ENCODE results near the gene CUBN.
"Not testable (repeated sequence)": the region's sequence is repeated elsewhere in the genome, so short reads cannot be mapped to it uniquely, and the experiment has no call there.

The CUBN gene

DNA sequence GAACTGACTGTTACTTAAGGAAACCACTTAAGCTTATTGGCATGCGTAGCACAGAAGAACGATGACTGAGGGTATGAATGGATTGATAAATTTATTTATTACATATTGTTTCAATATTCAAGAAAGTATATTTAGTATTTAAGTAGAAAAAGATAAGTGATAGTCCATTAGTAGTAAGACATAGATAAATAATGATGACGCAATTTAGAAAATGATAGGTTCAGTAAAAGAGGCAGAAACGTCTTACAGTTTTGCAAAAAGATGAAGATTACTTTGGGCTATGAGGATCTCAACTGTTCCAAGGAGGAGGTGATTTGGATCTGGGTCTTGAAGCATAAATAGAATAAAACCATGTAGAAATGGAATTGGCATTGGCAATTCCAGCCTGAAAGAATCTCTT lies 275.8 kb downstream of the CUBN start:
- no peak for ATAC-seq

DNA sequence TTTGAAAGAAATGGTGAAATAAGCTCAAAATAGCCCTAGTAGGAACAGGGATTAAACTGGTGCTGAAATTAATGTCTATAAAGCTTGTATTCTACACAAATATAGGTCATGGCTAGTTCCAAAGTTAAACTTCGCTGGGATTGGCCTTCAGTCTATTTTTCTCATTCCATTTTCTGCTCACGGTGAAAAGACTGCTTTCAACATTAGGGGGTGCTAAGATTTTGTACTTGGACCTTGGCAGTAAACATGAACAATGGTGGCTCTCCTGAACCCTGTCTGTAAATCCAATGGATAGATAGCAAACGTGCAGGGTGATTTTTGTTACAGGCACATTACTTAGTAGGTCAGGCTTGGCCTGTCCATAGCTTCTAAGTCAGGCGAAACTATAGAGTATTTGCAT lies 276.4 kb downstream of the CUBN start:
- no peak for ATAC-seq

DNA sequence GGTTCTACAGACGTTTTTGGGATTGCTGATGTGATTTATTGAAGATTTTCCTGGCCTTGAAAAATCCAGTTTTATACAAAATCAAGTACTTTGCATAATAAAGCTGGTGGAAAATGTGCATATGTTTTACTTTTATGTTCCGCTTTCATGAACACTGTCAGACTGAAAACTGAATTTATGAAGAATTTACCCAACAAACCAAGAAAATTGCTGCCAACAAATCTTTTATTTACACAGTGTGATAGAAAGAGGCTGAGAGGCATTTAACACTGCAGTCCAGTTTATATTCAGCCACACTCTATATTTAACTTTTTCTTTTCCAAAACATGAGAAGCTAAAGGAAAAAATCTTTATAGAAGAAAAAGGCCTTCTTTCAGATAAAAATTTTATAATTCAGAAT lies 277.0 kb downstream of the CUBN start:
- ATAC-seq = no peak

DNA sequence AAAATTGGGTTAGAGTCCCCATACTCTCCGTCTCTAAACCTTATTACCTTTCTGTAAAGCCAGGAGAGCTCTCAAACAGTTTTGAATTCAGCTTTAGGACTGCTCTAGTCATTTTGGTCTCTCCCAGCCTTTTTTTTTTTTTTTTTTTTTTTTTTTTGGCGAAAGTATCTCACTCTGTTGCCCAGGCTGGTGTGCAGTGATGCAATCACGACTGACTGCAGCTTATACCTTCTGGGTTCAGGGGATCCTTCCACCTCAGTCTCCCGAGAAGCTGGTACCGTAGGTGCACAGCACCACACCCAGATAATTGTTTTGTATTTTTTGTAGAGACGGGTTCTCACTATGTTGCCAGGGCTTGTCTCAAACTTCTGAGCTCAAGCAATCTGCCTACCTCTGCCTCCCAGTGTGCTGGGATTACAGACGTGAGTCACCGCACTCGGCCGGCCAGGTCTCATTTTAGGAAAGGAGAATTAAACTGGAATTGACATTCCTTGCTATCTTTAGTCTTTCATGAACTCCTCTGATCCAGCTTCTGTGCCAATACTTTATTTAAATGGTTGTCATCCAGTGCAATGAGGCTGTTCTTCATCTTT lies 281.0 kb downstream of the CUBN start:
- ATAC-seq = no peak

DNA sequence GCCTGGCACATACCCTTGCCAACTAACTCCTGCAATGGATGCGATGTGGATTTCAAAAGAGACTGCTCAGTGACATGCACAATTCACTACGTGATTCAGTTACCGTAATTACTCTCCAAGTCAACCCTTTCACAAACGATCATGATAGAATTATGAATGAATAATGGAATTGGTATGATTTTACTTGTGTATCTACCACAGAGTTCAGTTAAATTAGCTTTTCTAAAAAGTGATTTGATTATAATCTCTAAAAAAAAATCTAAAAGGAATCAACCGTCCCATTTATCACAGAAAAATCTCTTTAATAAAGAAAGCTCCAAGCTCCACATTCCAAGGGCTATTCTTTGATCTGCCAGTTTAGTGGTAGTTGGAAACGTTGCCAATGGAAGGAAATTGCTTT lies 282.0 kb downstream of the CUBN start:
- no peak for ATAC-seq

DNA sequence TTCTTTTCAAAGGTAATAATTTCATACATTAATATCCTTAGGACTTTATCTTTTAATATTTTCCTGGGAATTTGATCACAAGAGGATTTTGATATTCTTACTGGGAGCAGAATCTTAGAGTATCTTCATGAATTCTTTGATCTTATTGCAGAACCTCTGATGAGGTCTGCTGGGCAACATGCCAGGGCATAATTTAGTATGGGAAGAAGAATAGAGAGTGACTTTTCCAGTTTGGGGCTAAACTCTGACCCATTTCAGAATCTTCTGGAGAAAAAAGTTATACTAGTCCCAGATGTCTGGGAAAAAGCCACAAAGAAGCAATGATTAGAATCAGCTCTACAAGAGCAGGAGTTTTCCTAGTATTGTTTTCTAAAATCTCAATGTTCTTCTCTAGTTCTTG lies 284.4 kb downstream of the CUBN start:
- no peak for ATAC-seq

DNA sequence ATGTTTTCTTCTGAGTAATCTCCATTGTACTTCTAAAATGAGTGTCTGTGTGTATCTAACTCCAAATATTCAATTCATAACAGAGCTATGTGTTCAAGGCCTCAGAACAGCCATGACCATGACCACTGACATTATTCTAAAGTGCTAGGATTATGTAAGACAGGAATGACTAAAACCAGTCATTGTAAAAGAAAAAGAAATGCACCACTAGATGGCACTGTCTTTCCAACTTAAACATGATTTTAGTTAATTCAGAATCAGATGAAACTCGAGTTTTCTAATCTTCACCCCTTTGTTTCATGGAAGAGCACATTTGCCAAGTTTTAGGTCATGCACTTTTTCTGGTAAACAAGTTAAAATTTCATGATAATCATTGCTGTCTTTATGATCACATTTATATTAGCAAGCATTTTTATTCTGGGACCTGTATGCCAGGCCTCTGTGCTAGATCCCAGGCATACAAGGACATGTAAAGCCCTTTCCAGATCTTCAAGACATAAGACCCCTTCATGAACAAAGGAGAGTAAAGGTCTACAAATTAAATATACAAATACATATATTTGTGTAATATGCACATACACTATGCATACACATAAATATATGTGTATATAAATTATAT lies 286.2 kb downstream of the CUBN start:
- peak; percentile 69 to 87 for ATAC-seq

DNA sequence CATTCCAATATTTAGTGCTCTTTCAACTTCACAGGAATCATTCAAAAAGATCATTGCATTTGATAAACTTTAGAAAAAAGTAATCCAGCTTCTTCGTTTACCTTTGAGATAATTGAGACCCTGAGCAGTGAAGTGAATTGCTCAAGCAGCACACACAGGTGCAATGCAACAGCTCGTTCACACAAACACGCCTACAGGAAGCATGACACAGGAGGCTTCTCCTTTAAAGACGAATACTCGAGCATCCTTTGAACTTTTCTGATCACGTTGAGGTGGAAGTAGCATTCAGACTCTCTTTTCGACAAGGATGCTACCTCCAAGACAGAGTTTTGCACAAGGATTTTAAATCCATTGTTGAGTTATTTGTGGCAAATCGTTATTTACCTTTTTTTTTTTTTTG lies 294.4 kb downstream of the CUBN start:
- peak; percentile 76 to 85 for ATAC-seq

DNA sequence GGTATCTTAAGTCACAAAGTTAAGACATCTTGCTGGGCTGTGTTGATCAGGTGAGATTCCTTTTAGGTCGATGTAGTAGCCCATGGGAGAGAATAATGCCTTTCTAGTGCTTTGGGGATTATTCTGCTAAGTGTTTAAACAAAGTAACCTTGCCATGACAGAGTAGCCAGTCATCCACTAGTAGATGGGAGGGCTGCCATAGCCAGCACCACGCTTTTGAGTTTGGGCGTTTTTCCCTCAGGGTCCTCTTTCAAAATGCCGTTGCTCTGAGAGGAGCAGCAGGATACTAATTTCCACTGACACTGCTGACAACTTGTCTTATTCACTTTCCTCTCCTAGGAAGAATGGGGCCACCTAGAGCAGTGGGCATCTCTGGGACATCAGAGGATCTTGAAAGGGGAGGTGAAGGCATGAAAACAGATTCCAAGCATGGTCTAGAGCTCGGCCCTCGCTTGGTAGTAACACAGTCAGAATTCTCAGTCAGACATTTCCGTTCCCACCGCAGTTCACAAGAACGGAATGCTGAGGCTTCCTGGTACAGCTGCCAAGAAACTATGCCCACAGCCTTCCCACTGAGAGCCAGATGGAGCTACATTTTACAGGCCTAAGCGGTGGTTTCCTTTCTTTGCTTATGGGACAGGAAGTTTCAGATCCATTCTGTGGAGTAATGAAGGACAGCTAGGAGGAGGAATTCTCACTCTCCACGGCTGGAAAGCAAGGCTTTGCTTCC lies 297.1 kb downstream of the CUBN start:
- ATAC-seq = no peak

DNA sequence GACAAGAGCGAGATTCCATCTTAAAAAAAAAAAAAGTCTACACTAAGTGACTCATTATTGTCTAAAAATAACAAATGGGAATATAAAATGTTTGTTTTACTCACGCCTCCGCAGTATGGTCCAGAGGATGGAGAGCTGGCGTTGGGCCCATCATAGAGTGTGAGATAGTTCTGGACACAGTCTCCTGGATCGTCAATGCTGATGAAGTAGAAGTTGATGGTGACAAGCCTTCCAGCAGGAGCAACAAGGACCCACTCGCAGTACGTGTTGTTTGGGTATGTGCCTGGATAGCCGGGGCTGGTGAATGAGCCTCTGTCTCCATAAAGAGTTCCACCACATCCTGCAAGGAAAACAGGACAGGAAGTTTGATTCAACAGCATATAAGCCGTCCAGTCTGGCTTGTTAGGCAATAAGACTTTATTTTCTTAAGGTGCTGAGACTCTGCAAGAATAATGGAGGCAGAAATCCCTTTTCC lies 300.9 kb downstream of the CUBN start:
- no peak for ATAC-seq

DNA sequence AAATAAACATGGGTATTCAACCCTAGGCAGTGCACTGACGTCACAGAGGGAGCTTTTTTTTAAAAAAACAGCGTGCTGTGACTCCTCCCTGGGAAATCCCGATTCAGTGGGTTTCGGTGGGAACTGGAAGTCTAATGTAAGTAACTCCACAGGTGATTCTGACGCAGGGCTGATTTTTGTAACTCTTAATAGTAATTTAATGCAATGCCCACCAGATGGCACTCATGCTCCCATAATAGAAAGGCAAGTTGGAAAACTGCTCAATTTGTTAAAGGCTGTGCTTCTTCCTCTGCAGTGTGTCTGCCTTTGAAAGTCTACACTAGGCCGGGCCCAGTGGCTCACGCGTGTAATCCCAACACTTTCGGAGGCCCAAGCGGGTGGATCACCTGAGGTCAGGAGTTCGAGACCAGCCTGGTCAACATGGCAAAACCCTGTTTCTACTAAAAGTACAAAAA lies 301.5 kb downstream of the CUBN start:
- peak; percentile 58 to 61 for ATAC-seq

DNA sequence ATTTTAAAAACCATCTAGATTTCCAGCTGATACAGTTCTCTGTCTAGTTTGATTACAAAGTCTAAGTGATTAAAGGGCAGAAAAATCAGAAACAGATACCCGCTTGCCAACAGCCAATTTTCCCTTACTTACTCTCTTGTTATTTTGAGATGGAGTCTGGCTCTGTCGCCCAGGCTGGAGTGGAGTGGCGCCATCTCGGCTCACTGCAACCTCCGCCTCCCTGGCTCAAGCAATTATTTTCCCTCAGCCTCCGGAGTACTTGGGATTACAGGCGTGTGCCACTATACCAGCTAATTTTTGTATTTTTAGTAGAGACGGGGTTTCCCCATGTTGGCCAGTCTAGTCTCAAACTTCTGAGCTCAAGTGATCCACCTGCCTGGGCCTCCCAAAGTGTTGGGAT lies 302.1 kb downstream of the CUBN start:
- ATAC-seq = not testable (repeated sequence)

DNA sequence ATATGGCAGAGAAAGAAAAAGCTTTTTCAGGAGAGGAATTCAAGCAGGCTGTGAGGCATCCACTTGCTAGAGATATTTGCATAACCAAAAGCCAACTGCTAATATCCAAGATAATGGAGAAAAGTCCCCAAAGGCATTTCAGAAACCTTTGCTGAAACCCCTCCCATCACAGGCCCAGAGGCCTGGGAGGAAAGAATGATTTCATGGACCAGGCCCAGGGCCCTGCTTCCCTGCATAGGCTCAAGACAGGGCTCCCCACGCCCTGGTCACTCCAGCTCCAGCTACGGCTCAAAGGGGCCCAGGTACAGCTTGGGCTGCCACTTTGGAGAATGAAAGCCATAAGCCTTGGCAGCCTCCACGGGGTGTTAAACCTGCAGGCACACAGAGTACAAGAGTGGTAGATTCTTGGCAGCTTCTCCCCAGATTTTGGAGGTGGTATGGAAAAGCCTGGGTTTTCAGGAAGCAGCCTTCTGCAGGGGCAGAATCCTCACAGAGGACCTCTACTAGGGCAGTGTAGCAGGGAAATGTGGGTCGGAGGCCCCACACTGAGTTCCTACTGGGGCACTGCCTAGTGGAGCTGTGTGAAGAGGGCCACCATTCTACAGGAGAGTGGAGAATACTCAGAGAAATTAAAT lies 306.8 kb downstream of the CUBN start:
- no peak for ATAC-seq

DNA sequence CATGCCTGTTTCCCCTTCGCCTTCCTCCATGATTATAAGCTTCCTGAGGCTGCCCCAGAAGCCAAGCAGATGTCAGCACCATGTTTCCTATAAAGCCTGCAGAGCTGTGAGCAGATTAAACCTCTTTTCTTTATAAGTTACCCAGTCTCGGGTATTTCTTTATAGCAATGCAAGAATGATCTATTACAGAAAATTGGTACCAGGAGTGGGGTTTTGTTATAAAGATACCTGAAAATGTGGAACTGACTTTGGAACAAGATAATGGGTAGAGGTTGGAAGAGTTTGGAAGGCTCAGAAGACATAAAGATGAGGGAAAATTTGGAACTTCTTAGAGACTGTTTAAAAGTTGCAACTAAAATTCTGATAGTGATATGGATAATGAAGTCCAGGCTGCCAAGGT lies 307.6 kb downstream of the CUBN start:
- ATAC-seq = no peak

DNA sequence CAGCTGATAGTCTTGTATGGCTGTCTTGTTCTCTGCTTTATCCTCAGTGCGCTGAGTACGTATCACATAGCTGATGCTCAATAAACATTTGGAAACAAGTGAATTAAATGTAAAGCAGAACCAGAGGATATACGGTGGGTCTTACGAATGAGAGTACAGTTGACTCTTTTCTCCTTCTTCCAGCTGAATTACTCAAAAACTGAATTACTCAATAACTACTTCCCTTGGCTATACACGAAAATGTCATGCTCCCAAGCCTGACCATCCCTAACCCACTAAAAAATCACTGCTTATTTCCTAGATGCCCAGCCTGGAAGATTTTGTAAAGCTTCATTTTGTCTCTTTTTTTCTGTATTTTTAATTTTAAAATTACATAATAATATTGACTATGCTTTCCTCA lies 309.2 kb downstream of the CUBN start:
- ATAC-seq = no peak

DNA sequence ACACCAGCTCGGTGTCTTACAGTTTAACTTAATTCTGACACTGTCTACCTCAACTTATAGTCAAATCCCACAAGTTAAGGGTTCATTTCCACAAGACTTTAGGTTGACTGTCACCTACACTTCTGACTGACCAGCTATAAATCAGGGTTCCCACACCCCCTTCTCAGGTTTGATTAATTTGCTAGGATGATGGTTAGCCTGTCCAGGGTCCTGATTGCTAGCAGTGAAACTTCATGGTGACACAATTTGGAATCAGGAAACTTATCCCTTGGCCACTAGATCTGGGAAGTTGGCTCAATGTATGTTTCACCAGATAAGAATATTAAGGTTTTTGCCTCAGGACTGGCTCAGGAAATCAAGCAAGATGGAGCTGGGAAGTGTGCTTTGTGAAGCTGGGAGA lies 309.6 kb downstream of the CUBN start:
- ATAC-seq = no peak

DNA sequence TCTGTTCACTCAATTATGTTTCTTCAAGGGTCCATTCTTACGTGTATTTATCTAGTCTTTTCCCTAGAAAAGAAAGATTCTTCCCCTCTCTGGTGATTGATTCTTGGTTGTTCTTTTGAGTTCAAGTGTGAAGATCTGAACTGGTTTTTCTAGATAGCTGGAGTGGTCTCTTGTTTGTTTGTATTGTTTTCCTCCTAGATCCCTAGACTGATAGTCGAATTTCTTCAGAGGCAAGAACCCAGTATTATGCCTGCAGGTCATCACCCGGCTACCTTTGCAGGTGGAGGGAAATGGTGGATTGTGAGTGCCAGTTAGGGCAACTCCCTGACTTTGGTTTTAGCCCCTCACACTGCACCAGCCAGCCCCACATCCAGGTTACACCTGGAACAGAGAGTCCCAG lies 310.2 kb downstream of the CUBN start:
- no peak for ATAC-seq

DNA sequence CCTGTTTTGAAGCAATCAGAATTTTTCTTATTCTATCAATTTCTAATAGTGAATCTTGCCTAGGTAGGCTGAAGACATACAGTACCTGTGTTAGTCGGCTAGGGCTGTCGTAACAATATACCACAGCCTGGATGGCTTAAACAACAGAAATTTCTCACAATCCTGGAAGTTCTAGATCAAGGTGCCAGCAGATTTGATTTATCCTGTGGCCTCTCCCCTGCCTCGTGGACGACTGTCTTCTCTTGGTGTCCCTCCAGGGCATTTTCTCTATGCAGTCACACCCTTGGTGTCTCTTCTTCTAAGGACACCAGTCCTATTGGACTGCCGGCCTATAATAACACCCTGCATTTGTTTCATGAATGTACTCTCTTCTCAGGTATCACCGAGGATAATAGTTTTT lies 310.6 kb downstream of the CUBN start:
- ATAC-seq = no peak

DNA sequence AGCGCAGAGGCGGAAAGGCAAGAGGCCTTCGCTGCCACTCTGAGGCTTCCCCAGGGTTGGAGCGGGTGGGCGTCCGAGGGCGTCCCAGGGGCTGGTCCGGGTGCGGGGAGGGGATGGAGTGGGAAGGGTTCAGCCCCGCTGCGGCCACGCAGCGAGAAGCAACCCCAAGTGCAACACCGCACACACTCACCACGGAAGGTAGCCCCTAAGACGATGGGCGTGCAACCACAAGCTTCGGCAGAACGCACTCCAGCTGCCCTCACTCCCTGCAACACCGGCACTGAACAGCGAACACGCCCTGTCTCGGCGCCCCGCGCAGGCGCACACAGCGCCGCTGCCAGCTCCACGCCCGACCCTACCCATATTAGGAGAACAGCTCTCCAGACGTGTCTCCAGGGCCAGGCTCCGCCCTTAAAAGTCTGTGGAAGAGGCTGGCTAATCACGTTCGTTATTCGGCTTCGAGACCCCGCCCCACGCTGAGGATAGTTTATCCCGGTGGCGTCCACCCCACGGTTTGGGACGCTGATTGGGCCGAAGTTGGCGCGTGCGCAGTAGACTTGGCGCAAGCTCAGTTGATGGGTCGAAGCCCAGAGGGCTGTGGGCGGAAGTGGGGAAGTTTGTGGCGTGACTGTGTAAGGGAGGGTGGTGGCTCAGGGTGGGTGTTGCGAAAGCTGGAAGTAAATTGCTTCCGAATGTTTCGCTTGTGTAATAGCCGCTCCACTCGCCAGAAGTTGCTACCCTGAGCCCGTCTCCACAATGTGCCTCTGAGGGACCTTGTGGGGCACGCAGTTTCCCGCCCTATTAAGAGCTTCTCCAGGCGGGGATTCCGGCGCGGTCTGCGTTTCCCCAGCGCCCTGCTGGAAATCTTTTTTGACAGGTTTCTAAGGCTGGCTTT lies 312.2 kb downstream of the CUBN start, which contains the start of gene RSU1:
Gene RSU1, minus strand, starts transcription at position 300 of the 895 bp plus-strand sequence. CDS start 343 bp downstream, outside the sequence.
- ATAC-seq = peak; percentile 96 to 98

DNA sequence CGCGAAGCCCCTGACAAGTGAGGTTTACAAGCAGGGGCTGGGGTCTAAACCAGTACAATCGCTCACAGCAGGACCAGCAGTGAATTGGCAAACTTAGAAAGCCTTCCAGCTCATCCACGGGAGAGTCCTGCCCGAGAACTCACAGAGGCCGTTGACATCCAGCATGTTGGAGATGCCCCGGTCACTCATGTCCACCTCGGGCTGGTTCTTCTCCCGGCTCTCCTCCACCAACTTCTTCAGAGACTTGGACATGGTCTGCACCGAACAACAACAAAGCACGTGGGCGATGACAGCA lies 312.8 kb downstream of the CUBN start:
- no peak for ATAC-seq

DNA sequence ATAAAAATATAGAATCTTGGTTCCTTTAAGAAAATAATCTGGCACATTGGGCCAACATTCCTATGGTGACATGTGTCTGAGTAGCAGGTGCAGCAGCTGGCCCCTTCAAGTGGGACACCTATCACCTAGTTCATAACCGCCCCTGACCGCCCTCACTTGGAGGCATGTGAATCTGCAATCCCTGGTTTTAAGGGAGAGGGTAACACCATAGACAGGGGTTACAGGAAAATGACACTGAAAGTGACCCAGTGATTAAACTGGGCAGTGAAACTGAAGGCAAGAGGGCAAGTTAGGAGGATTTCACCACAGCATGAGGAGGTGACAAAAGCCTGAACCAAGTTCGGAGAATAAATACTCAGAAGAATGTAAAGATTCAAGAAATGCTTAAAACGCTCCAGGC lies 313.4 kb downstream of the CUBN start:
- no peak for ATAC-seq

DNA sequence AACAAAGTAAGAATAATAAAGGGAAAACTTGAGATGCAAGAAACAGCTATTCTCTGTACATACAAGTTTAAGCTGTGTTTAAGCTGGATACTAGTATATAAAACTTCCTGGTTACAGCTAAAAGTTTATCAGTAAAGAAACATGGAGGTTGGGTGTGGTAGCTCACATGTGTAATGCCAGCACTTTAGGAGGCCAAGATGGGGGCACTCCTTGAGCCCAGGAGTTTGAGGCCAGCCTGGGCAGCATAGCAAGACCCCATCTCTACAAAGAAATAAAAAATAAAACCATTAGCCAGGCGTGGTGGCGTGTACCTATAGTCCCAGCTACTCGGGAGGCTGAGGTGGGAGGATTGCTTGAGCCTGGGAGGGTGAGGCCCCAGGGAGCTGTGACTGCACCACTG lies 315.6 kb downstream of the CUBN start:
- no peak for ATAC-seq

DNA sequence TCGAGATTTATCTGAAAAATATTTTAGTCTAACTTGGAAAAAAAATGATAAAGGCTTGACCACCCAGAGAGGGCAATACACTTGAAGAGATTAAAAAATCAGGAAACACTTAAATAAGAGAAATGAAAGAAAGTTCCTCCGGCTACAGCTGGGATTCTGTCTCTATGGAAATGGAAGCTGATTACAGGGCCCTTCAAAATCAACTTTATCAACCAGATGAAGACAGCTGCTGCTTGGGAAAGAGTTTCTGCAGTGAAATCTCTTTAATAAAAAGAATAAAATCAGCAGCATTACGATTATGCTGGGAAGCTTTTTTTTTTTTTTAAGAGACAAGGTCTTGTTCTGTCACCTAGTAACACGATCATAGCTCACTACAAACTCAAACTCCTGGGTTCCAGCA lies 316.9 kb downstream of the CUBN start:
- ATAC-seq = no peak

All from activated CD4-positive, CD25-positive, alpha-beta regulatory T cell treated with anti-CD3 and anti-CD28 coated beads, Interleukin-2, amount 50 U/mL, for 24 hours (primary cell).